NCI-H526 (cell line): Measurements from ENCODE around the gene PPP2R2C.

Source experiments
- DNase-seq, 2 experiments: peaks; one replicate each; lab custom pipeline; 2025; lab: John Stamatoyannopoulos, UW

Gene PPP2R2C

DNA sequence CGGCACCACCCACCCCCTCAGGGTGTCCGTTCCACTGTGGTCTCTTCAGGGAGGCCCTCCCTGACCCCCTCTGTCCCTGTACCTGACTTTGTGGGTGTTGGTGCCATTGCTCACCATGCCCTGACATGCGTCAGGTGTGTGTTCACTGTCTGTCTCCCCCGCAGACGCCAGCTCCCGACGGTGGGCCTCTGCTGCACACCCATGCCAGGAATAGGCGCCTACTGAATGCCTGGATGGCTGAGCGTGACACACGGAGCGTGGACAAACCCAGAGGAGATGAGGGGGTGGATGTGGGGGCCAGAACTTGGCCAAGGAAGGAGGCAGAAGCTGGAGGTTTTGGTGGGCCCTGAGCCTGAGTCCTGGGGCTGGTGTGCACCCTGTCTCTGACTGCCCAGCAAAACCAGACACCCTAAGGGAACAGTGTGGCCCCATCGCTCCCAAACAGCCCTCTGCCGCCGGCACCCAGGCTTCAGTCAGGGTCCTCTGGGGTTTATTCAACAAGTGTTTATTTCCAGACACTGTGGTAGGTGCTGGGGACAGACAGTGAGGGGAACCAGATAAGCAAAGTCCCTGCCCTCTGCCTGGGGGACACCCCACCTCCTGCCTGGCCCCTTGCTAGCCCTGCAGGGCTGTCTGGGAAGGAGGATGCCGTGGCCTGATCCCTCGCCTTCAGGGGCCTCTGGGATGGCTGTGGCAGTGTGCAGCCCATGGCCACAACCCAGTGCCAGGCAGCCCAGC is 125.9 kb downstream of the PPP2R2C start:
- DNase-seq, result no peak

DNA sequence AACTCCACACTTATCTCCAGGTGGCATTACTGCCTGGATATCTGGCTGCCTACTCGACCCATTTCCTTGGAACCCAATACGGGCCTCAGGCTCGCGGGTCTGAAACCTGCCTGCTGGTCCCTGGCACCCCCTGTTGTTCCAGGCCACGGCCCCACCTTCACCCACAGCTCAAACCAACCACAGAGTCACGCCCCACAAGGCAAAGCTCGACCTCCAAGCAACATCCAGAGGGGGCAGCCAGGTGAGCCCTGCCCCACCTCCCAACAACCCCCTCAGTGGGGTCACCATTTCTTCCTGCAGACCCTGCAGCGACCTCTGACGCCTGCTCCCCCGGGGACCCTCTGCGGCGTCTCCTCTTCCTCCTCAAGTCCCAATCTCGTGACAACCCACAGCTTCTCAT is 126.5 kb downstream of the PPP2R2C start:
- no peak for DNase-seq

DNA sequence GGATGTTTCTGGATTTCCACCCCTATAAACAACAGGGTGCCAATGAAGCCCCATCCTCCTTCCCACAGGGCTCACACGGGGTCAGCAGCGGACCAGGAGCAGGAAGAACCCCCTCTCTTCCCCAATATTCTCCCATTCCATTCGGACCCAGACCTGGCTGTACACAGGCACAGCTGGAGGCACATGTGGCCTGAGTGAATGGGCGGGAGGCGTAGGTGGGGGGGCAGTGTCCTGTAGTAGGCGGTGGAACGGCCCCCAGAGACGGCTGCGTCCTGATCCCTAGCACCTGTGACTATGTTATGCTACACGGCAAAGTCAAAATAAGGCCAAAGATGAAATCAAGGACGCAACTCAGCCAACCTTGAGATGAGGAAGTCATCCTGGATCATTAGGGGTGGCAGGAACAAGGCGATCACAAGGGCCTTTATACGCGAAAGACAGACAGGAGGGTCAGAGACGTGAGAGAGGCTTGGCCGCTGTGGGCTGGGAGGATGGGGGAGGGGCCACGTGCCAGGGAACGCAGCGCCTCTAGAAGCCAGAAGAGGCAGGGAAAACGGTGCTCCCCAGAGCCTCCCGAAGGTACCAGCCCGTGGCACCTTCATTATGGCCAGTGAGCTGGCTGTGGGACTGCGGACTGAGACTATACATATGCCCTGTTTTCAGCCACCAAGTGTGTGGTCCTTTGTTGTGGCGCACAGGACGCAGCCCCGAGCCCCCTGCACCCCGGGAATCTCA is 127.2 kb downstream of the PPP2R2C start:
- no peak for DNase-seq

- DNase-seq, result peak; percentile 23 to 68
Observed at GRCh38 chr4:6343939-6344408, 128.4 kb downstream of the PPP2R2C start.

GRCh38 chr4:6342530-6343293 is 129.7 kb downstream of the PPP2R2C start:
- no peak for DNase-seq

- DNase-seq, result no peak
Observed at GRCh38 chr4:6341696-6342095, 130.7 kb downstream of the PPP2R2C start.

DNA sequence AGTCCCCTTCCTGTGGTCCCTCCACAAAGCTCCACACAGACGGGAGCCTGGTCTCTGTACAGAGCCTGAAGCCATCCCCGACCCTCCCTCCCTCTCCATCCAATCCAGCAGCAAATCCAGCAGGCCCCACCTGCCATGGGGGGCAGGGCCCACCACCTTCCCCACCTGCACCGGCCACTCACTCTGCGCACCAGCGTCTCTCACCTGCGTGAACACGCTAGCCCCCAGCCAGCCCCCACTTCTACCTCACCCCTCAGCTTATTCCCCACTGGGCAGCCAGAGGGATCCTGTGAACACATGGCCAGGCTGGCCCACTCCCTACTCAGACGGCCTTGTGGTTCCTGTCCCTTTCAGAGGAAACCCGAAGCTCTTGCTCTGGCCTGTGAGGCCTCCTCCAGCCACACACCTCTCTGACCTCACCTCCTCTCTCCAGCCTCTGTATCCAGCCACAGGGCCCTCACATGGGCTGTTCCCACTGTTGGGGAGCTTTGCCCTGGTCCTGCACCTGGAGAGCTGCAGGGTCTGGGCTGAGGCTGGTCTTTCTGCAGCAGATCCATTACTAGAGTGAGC is 131.9 kb downstream of the PPP2R2C start:
- DNase-seq, result no peak

DNA sequence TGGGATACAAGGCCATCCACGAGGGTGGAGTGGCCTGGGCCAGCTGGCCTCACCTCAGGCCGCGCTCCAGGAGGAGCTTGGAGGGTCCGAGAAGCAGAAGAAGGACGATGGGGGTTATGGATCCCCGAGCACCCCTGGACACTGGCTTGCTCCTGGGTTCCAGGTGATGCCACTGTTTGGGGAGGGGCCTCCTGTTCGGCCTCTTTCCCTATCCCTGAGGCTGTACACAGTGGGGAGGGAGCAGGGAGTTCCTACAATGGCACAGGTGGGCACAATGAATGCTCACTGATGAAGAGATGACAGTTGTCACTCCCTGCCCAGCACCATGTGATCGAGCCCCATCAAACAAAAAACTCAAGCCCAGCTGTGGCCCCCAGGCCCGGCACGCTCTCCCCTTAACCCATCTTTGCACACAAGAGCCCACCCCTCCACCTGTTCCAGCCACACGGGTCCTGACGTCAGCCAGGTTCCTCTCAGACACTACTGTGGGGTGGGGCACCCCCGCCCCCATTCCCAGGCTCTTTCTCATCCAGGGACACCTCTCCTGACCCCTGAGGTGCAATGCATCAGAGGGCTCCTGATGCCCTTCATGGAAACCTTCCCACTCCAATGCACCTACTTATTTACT is 132.5 kb downstream of the PPP2R2C start:
- DNase-seq, result no peak

DNA sequence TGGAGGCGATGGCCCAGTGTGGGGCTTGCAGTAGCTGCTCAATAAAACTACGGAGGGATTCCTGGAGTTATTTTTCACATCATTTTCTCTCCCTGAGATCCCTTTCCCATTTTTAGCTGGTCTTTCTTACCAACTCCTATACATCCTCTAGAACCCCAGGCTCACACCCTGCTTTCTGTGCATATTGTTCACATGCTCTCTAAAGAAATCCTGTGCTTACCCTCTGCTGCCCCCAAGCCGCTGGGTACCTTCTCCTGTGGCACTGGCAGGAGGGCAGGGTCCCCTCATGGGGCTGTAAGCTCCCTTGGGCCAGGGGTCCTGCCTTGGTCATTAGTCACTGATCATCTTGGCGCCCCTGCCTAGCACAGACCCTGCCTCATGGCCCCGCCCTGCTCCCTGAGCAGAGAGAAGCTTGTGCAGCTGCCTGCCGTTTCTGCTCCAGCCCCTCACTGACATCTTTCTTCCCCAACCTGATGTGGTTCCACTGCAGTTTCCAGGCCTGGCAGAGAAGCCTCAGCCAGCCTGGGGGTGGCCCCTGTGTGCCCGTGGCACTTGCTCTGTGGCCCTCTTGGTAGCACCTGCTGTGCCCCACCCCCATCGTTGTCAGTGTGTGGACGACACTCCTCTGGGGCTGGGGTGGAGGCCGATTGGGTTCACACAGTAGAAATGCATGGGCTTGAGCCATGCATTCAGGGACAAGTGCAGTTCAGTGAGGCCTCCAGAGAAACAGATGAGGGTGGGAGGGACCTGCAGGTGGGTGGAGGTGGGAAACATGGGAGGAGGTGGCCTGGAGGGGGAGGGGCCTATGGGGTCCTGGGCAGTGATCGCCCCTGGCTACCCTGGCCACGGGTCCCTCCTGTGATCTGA is 133.2 kb downstream of the PPP2R2C start:
- DNase-seq, result no peak

DNA sequence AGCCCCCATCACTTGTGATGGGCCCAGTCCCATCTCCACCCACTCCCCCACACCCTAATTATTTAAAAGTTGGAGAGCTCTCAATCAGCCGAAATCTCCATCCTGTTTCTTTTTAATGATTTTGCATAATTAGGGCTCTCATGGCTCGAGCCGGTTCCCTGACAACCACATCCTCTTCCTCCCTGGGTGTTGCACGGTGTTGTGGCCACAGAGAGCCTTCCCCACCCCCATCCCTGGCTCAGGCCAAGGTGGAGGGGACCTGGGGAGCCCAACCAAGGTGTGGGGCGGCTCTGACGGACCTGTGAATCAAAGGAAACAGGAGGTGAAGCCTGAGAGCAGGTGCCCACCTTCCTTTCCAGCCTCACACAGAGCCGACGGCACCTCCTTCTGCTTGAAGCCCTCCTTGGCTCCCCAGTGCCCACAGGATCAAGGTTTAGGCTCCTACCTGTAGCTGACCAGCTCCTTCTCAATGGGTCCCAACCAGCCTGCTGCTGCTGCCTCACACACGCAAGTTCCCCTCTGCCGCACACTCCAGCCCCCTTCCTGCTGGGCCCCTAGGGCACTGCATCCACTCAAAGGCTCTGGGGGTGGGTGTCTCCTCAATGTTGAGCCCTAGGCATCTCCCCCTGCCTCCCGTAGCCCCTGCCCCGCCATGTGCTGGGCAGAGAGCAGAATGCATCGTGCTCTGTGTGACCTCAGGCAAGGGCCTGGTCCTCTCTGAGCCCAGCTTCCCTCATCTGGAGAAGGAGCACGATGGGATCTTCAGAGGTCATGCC is 134.1 kb downstream of the PPP2R2C start:
- DNase-seq, result no peak

GRCh38 chr4:6337331-6337935 is 135.0 kb downstream of the PPP2R2C start:
- no peak for DNase-seq

DNA sequence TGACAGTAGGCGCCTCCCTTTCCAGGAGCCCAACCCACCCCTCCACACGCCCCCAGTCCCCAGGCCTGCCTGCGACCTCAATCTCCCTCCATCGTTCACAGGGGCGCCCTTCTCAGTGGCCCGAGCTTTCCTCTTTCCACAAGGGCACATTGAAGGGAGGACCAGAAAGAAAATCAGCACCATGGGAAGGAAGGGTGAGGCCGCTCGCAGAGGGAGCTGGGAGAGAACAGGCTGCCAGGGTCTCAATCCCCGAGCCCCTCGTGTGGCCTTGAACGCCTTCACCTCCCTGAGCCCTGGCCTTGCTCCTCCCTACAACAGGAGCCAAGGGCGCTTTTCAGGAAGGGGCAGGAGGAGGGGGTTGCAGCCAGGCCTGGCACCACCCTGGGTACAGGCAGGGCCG is 136.2 kb downstream of the PPP2R2C start:
- no peak for DNase-seq

- DNase-seq, result no peak
Observed at GRCh38 chr4:6335040-6335590, 137.3 kb downstream of the PPP2R2C start.

GRCh38 chr4:6334203-6334887 is 138.1 kb downstream of the PPP2R2C start:
- no peak for DNase-seq

DNA sequence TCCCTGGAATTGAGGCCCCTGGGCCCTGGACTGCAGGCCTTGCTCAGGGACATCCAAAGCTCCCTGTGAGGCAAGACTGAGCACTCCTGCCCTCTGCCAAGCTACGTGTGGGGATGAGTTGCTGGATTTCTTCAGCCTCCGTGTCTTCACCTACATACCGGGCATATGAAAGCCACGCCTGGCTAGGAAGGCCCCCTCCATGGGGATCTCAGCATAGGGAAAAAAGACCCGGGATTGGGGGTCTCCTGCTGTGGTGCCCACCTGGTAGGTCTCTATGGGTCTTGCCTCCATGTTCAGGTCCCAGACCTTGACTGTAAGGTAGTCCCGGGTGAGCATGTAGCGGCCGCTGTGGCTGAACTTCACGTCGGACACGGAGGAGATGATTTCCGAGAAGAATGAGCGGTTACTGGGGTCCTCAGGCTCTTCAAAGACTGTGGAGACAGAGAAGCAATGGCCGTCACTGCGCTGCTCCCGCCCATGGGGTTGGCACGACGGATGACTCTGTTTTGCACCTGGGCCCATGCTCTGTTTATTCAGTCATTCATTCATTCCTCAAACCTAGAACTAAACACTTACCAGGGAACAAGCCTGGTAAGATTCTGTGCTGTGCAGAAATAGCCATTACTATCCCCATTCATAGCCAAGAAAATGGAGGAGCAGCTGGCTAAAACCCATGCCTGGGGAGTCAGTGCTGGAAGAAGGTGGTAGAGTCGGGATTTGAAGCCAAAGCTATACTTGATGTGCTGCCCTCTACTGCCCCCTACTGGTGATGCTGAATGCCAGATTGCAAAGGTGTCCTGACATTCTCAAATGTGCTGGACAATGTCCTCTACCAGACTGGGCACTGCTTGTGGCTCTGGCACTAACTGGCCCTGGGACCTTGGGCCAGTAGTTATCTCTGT is 138.9 kb downstream of the PPP2R2C start:
- DNase-seq, result peak in 1 of 2 experiments; percentile 38

- DNase-seq, result no peak
Observed at GRCh38 chr4:6332669-6333050, 139.8 kb downstream of the PPP2R2C start.

DNA sequence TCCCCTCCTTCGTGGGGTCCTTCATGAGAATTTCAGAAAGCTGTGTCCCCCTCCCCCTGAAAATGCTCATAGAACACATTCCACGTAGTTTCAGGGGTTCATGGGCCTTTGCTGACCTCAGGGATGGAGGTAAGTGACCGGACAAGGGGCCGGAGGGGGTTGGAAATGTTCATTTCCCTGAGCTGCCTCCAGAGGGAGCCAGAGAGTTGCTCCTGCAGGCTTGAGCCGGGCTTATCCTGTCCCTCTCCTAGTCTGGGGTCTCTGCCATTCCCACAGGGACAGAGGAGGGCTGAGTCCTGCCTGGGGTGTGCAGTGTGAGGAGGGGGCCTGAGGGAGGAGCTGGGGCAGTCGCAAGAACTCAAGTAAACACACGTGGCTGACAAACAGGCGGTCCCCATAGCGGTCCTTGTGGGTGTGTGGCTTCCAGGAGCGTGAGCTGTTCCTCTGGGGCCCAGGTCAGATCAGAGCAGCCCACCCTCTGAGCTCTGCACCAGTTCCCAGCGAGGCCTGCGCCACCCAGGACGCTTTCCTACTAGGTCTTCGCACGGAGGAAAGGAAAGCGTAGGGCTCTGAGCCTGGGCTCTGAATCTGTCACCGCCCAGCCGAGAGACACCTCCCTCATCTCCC is 140.3 kb downstream of the PPP2R2C start:
- DNase-seq, result peak in 1 of 2 experiments; percentile 40
